IPS DF 4.7 (cell line): ENCODE results near the gene APLN.

Experiments
- DNase-seq: peaks from one replicate; pipeline ENCODE4 v3.0.0-alpha.2; 2013; ENCODE audit warnings: low spot score; ENCODE audit errors: extremely low read depth

The APLN gene

GRCh38 chrX:129599499-129599898 is 55.3 kb downstream of the APLN start:
- DNase-seq = no peak

DNA sequence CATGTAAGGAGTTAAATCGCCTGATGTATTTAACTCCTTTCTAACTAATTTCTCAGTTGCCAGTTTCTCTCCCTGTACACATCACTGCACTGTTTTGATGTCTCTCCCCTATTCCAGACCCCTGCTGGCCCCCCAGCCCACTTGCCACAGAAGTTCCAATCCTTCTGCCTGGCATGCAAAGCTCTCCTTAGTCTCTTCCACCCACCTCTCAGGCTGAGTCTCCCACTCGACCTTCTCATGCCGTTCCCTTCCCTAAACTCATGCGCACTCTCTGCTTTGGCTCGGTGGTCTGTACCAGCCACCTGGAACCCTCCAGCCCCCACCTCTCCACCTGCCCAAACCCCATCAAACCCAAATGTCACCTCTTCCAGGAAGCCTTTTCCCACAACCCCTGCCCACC is 56.9 kb downstream of the APLN start:
- no peak for DNase-seq

GRCh38 chrX:129596077-129596476 is 58.7 kb downstream of the APLN start:
- DNase-seq = no peak
